GM21737 (cell line): Measurements from ENCODE around the gene FANCF.
"Not testable (repeated sequence)": the region's sequence is repeated elsewhere in the genome, so short reads cannot be mapped to it uniquely, and the experiment has no call there.

Experiments
- ATAC-seq: cut with Tn5 transposase; IDR thresholded peaks from one replicate; pipeline ENCODE4 v1.9.1; 2021; ENCODE audit warnings: mild to moderate bottlenecking, moderate library complexity; ENCODE audit not compliant: unreplicated experiment

FANCF gene

GRCh38 chr11:22625448-22626287, at the start of gene FANCF:
FANCF (minus strand) TSS chr11:22625823; CDS start chr11:22625810, 13 bp downstream.
- ATAC-seq, result peak; percentile 96

GRCh38 chr11:22674470-22675439, 49.1 kb upstream of the FANCF start:
- ATAC-seq, result no peak

- no peak for ATAC-seq
Observed at GRCh38 chr11:22671751-22672150, 46.1 kb upstream of the FANCF start.

- ATAC-seq, result no peak
Observed at GRCh38 chr11:22670830-22671229, 45.2 kb upstream of the FANCF start.

GRCh38 chr11:22669368-22669767, 43.7 kb upstream of the FANCF start:
- ATAC-seq, result no peak

GRCh38 chr11:22668005-22668796, 42.6 kb upstream of the FANCF start:
- ATAC-seq, result peak; percentile 34

- peak; percentile 53 for ATAC-seq
Observed at GRCh38 chr11:22666688-22667439, 41.2 kb upstream of the FANCF start.

GRCh38 chr11:22666325-22666687, 40.7 kb upstream of the FANCF start, which contains the start of gene GAS2:
GAS2 (plus strand) TSS chr11:22666611; CDS start chr11:22674870, 8,259 bp downstream.
- ATAC-seq, result peak; percentile 26

- no peak for ATAC-seq
Observed at GRCh38 chr11:22659783-22660182, 34.2 kb upstream of the FANCF start.

- peak; percentile 98 for ATAC-seq
Observed at GRCh38 chr11:22657101-22657694, 31.6 kb upstream of the FANCF start.

- ATAC-seq, result no peak
Observed at GRCh38 chr11:22656130-22656529, 30.5 kb upstream of the FANCF start.

- ATAC-seq, result not testable (repeated sequence)
Observed at GRCh38 chr11:22652346-22652745, 26.7 kb upstream of the FANCF start.

- ATAC-seq, result no peak
Observed at GRCh38 chr11:22641559-22641958, 15.9 kb upstream of the FANCF start.

- ATAC-seq, result no peak
Observed at GRCh38 chr11:22640862-22641261, 15.2 kb upstream of the FANCF start.

- ATAC-seq, result no peak
Observed at GRCh38 chr11:22635689-22636088, 10.1 kb upstream of the FANCF start.

GRCh38 chr11:22634897-22635629, 9.4 kb upstream of the FANCF start:
- no peak for ATAC-seq

- ATAC-seq, result no peak
Observed at GRCh38 chr11:22633354-22633902, 7.8 kb upstream of the FANCF start.

GRCh38 chr11:22627421-22627820, 1.8 kb upstream of the FANCF start:
- no peak for ATAC-seq
